Measurements from ENCODE around the gene ATF6.
"Not testable (repeated sequence)": the region's sequence is repeated elsewhere in the genome, so short reads cannot be mapped to it uniquely, and the experiment has no call there.

The ATF6 gene

DNA sequence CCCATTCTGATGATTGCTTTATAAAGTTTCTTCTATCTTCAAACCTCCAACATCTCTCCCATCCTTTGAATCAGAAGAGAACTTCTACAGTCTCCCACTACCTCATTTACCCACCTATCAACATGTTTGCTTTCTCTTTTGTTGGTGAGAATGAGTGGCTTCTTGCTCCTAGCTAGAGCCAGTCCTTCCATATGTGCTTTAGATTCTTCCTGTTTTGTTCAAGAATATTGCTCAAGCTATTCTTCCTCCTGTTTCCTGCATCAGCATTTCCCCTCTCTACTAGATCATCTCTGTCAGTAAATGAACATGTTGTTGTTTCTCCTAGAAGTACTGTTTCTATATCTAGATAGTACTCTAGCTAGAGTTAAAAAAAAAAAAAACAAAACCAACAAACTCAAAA lies 6.3 kb downstream of the ATF6 start:
- in situ Hi-C loops (cut with MboI; ENCODE audit: low sequenced_read_pairs), result loop anchor here (10.0 kb wide), 1 partner anchor 252 kb away; the partner anchor contains the start of gene OLFML2B

DNA sequence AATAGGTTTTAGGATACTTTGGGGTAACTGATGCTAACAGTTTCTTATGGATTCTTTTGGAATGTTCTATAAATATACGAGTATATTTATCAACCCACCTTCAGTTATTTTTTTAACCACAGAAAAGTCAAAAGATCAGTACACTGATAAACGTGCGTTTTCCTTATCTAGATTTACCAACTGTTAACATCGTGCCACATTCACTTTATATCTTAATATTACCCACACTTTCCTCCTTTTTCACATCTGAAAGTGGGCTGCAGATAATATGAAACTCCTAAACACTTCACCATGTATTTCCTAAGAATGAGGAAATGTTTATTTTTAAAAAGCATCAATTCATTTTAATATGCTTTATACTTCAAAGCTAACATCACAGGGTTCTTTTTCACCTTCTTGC lies 7.7 kb downstream of the ATF6 start:
- in situ Hi-C loops (cut with MboI; ENCODE audit: low sequenced_read_pairs), result loop anchor here (10.0 kb wide), 1 partner anchor 251 kb away; the partner anchor contains the start of gene OLFML2B

- in situ Hi-C loops (cut with MboI; ENCODE audit: low sequenced_read_pairs), result loop anchor here (10.0 kb wide), 1 partner anchor 248 kb away; the partner anchor contains the start of gene OLFML2B
These were observed 11.1 kb downstream of the ATF6 start for GRCh38 chr1:161777261-161777660.

GRCh38 chr1:161778522-161778921 lies 12.4 kb downstream of the ATF6 start:
- in situ Hi-C loops (cut with MboI; ENCODE audit: low sequenced_read_pairs), result loop anchor here (10.0 kb wide), 1 partner anchor 246 kb away; the partner anchor contains the start of gene OLFML2B

- in situ Hi-C loops (cut with MboI; ENCODE audit: low sequenced_read_pairs), result loop anchor here (10.0 kb wide), 1 partner anchor 245 kb away; the partner anchor contains the start of gene OLFML2B
These were observed 13.3 kb downstream of the ATF6 start for GRCh38 chr1:161779393-161779792.

DNA sequence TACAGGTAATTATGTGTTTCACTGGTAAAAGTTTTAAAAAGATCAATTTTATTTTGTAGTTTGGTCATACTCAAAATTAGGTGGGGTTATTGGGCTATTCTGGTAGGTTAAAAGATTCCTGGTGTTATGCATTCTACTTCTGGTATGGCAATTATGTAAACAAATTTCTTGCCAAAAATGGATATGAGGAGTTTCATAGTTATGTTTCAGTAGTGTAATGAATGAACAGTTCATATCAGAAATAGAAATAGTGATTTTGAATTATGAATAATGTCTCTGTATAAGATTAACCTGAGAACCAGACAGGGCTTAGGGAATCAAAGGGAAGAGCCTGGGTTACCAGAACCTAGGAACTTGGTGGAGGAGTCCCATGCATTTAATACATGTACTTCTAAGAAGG lies 15.9 kb downstream of the ATF6 start:
- in situ Hi-C loops (cut with MboI; ENCODE audit: low sequenced_read_pairs), result no loop called here

DNA sequence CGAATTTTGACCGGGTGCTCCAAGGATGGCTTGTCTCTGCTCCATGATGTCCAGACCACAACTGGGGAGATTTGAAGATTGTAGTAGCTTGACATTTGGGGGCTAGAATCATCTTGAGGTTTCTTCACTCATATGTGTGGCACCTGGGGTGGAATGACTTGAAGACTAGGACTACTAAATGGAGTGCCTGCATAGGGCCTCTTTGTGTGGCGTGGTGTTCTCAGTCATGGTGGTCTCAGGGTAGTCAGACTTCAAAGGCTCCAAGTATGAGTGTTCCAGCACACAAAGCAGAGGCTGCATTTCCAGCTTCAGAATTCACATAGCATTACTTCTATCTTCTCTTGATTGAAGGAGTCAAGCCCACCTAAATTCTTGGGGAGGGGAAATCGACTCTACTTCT lies 16.8 kb downstream of the ATF6 start:
- in situ Hi-C loops (cut with MboI; ENCODE audit: low sequenced_read_pairs), result no loop called here

- in situ Hi-C loops (cut with MboI; ENCODE audit: low sequenced_read_pairs), result no loop called here
These were observed 18.8 kb downstream of the ATF6 start for GRCh38 chr1:161784968-161785367.

DNA sequence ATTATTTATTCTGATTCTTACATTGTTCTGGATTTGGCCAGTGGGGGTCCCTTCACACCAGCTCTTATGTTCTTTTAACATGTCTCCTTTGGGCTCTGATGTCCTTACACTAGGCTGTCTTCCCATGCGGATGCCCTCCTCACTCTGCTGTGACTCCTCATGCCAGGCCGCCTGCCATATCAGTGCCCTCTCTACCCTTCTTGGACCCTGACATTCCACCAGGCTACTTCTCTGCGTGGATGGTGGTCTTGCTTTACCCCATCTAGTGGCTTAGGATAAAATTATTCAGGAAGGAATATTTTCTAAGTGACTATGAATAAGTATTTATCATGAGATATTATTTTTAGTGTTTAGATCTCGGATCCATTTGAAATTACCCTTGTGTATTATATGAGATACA lies 21.2 kb downstream of the ATF6 start:
- in situ Hi-C loops (cut with MboI; ENCODE audit: low sequenced_read_pairs), result no loop called here

DNA sequence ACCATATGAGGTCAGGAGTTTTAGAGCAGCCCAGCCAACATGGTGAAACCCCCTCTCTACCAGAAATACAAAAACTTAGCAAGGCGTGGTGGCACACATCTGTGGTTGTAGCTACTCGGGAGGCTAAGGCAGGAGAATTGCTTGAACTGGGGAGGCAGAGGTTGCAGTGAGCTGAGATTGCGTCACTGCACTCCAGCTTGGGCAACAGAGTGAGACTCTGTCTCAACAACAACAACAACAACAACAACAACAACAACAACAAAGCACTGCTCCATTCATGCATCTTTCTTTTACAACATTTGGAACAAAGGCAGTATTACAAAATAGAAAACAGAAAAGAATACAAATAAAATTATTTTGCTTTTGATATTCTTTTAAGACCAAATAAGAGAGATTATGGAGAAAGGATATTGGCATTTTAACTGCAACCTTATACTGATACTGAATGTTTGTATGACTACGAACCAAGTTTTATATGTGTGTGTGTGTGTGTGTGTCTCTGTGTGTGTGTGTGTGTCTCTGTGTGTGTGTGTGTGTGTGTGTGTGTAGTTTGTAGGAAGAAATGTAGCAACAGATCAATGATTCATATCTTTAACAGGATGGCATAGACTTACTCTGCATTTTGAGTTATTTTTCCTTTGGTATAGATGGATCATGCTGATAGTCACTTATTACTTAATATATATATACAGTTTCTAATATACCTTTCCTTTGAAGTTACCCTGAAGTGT lies 24.6 kb downstream of the ATF6 start:
- in situ Hi-C loops (cut with MboI; ENCODE audit: low sequenced_read_pairs), result loop anchor here (10.0 kb wide), 1 partner anchor 254 kb away; no protein-coding TSS in a partner anchor

- in situ Hi-C loops (cut with MboI; ENCODE audit: low sequenced_read_pairs), result loop anchor here (10.0 kb wide), 1 partner anchor 253 kb away; no protein-coding TSS in a partner anchor
These were observed 26.0 kb downstream of the ATF6 start for GRCh38 chr1:161791904-161792655.

- in situ Hi-C loops (cut with MboI; ENCODE audit: low sequenced_read_pairs), result loop anchor here (10.0 kb wide), 1 partner anchor 252 kb away; no protein-coding TSS in a partner anchor
These were observed 26.6 kb downstream of the ATF6 start for GRCh38 chr1:161792740-161793139.

DNA sequence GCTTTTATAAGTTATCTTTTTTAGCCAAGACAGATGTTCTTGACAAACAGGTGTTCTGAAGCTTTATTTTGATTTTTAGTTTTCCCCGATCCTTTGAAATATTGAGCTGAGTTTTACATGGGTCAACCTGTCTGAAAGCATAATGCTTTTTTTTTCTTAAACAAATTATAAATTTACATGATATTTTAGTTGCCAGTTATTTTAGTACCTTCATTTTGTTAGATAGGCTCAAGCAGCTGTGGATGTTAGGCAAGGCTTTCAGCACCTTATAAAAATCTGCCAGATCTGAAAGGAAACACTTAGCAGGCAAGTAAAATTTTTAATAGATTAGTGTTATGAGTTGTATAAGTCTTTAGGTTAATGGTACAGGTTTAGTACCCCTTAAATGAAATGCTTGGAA lies 33.7 kb downstream of the ATF6 start:
- in situ Hi-C loops (cut with MboI; ENCODE audit: low sequenced_read_pairs), result loop anchor here (10.0 kb wide), 1 partner anchor 245 kb away; no protein-coding TSS in a partner anchor

DNA sequence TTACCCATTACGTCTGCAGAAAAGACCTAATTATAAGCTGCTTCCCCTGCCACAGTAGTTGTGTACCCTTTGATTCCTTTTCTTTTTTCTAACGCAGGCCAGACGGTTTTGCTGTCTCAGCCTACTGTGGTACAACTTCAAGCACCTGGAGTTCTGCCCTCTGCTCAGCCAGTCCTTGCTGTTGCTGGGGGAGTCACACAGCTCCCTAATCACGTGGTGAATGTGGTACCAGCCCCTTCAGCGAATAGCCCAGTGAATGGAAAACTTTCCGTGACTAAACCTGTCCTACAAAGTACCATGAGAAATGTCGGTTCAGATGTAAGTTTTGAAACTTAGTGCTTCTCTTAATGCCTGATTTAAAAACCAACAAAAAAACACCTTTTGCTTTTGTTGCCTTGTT lies 35.8 kb downstream of the ATF6 start:
- in situ Hi-C loops (cut with MboI; ENCODE audit: low sequenced_read_pairs), result no loop called here

- in situ Hi-C loops (cut with MboI; ENCODE audit: low sequenced_read_pairs), result no loop called here
These were observed 37.1 kb downstream of the ATF6 start for GRCh38 chr1:161803181-161803580.

- in situ Hi-C loops (cut with MboI; ENCODE audit: low sequenced_read_pairs), result no loop called here
These were observed 39.5 kb downstream of the ATF6 start for GRCh38 chr1:161805399-161806197.

GRCh38 chr1:161809202-161809601 lies 43.1 kb downstream of the ATF6 start:
- in situ Hi-C loops (cut with MboI; ENCODE audit: low sequenced_read_pairs), result not testable (repeated sequence)

GRCh38 chr1:161809656-161810055 lies 43.5 kb downstream of the ATF6 start:
- in situ Hi-C loops (cut with MboI; ENCODE audit: low sequenced_read_pairs), result not testable (repeated sequence)

- in situ Hi-C loops (cut with MboI; ENCODE audit: low sequenced_read_pairs), result no loop called here
These were observed 44.7 kb downstream of the ATF6 start for GRCh38 chr1:161810780-161811179.

DNA sequence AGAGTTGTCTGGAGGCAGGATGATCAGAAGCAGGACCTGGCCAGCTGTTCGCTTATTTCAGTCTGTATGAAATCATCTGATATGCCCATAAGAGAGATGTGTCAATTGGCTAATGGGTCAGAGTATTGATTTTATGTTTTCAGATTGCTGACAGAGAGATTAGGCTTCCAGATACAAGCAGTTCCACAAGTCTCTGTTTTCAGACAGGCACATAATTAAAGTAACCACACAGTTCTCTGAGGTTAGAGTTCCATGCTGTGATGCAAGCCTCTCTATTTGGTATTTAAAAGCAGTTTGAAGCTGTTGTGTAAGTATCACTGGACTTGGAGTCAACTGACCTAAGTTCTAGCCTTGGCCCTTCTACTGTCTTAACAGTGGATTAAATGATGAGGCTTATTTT lies 50.1 kb downstream of the ATF6 start:
- in situ Hi-C loops (cut with MboI; ENCODE audit: low sequenced_read_pairs), result no loop called here

- in situ Hi-C loops (cut with MboI; ENCODE audit: low sequenced_read_pairs), result no loop called here
These were observed 51.1 kb downstream of the ATF6 start for GRCh38 chr1:161817176-161817730.
